GM19351 (cell line): ENCODE results near the gene MAP1LC3B.

Experiments used
- ATAC-seq: cut with Tn5 transposase; IDR thresholded peaks from one replicate; pipeline ENCODE4 v1.9.1; 2021; ENCODE audit warnings: mild to moderate bottlenecking, moderate library complexity; ENCODE audit not compliant: unreplicated experiment

MAP1LC3B gene

DNA sequence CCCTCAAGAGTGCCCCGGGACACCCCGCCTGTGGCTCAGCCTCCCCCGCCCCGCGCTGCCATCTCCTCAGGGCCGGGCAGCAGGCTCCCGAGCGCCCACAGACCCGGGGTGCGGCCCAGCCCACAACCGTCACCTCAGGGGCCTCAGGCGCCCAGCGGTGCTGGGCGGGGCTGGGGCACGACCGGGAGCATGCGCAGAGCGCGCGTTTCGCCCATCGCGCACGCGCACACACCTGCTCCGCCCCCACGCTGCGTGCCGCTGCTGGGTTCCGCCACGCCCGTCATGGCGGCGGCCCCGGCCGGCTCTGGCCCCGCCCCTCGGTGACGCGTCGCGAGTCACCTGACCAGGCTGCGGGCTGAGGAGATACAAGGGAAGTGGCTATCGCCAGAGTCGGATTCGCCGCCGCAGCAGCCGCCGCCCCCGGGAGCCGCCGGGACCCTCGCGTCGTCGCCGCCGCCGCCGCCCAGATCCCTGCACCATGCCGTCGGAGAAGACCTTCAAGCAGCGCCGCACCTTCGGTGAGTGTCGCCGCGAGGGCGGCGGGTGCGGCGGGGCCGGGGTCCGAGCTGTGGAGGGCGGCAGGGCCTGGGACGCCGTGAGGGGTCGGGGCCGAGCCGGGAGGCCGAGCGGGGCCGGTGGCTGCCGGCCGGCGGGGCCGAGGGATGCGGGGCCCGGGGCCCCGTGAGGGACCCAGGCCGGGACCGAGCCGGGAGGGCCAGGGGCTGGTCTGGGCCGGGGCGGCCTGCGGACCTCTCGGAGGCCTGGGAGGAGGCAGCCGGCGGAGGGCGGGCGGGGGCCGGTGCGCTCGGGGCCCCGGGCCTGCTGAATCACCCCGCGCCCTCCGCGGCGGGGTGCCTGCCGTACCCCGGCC, at the start of gene MAP1LC3B:
TSS of gene MAP1LC3B (plus strand) at position 387 of the 871 bp plus-strand sequence. CDS start at position 479, 92 bp downstream.
- ATAC-seq, result peak; percentile 59

DNA sequence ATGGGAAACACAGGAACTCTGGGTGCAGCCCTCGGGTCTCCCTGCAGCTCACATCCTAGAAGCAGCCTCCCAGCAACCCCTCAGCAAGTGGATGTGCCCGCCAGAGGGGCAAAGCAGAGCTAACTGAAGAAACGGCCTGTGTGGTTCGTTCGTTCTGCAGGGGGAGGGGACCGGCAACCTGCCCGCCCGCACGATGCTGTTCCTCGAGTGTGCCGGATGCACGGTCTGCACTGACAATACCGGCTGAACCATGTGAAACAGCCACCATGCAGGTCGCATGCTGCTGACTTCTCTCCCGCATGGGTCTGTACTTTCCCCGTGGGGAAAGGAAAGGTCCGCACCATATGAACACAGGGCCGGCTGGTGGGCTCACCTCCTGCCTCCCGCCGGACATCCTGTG, 49.6 kb upstream of the MAP1LC3B start:
- no peak for ATAC-seq

DNA sequence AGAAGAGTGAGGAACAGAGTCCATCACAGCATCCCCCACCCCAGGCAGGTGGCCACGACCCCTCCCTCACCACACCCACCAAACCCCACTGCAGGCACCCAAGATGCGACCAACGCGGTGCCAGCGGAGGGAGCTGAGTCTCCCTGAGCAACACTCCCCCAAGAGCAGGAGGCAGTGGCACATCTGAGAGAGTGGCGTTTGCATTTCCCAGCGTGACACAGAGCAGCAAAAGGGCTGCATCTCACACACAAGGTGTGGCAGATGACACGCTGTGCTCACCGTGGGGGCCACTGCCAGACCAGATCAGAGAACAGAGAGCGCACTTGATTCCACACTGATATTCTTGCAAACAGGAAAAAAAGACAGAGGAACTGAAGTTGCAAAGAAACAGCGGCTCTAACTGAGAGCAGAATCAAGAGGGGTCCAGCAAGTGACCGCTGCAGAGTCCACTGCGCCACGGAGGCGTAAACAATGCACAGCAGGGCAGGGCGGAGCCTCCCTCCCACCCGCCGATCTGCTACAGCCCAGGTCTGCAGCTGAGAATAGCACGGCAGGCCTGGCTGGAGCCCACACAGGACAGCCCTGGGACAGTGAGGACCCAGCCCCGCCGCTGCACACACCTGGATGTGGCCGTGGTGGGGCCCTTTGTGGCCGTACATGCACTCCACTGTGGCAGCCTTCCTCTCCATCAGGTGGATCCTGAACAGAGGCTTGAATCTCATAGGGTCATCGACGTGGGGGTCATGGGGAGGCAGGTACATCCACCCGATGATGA, 49.0 kb upstream of the MAP1LC3B start:
- ATAC-seq, result no peak

DNA sequence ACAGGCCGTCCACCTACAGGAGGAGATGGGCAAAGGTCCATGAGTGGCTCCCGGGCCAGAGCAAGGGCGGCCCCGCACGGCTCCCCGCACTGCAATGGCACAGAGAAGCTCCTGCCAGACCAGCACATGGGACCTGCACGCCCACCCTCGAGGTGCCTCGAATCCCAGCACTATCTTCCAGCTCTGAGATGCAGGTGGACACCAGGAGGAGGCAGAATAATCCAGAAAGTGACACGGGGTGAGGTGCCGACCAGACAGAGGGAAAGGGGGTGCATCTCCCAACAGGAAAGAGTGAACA, 48.4 kb upstream of the MAP1LC3B start:
- ATAC-seq, result no peak

DNA sequence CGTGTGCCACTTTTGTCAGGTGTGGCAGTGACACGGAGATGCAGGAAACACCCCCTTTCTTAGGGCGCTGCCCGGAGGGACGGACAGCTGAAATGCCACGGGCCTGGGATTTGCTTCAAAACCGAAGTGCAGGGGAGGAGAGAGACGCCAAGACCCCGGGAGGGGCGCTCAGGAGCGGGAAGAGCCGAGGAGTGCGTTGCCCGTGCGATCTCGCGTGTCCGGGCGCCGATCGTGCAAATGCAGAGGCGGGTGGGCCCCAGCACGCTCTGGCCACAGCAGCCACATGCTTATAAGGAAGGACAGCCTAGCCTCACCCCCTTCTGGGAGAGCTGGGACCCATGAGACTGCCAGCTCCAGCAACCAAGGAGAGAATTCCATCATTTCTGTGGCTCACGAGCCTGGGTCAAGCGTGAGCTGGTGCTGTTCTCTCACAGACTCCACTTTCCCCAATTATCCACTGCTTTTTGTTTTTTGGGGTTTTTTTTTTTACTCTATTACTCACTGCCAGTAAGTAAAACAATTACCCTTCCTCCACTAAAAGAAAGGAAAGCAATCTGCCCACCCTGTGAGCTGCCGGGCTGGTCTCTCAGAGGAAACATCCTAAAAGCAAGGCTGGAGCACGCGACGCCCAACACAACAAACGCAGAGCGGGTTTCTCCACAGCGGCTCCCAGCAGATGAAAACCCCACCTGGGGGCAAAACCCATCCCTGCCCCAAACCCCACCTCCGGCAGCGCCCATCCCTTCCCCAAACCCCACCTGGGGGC, 47.8 kb upstream of the MAP1LC3B start:
- ATAC-seq, result no peak

DNA sequence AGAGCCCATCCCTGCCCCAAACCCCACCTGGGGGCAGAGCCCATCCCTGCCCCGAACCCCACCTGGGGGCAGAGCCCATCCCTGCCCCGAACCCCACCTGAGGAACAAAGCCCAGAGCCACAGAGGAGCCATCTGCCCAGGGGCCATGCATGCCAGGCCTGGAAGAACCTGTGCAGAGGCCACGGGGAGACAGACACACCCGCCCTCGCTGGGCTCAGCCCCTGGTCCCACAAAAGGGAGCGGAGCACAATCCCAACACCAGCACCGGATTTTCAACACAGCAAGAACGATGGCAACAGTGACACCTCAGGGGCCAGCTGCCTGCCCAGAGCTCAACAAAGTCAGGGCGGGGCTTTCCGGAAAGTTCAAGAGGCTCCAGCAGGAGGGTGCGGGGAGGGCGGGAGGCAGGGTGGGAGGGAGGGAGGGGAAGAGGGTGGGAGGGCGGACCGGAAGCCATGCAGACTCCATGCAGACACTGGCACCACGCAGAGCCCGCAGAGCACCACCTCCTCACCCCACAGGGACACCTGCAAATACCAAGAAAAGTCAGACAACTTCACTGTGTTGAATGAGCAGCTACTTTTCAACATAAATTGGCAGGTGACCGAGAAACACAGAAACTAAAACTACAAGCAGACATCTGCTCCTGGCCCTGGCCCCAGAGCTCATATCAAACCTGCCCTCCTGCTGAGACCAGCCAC, 47.1 kb upstream of the MAP1LC3B start:
- no peak for ATAC-seq

DNA sequence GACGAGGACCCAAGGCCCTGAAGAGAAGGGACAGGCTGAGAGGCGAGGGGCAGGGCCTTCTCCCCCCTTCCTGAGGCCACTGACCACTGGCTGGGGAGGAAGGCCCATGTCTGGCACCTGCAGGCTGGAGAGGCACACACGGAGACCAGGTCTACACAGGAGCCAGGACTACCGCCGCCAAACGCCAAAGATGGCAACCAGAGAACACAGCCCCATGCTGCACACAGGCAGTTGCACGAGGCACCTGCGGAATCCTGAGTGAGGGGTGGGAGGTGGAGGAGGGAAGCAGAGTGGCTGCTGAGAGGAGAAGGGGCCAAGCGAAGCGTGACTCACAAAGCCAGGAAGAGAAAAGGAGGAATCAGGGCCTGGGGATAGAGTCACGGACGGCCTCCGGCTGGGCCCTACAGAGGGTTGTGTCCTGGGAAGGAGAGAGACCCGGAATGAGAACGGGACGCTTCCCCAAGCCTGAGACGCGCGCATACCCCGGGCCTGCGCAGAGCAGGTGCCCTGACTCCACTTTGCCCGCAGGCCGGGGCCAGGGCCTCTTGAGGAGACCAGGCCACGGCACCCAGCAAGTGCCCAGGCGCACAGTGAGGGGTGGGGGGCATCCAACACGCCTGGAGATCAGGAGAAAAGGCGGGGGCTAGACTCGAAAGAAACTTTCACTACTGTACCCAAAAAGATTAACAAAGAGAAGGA, 46.3 kb upstream of the MAP1LC3B start:
- no peak for ATAC-seq

DNA sequence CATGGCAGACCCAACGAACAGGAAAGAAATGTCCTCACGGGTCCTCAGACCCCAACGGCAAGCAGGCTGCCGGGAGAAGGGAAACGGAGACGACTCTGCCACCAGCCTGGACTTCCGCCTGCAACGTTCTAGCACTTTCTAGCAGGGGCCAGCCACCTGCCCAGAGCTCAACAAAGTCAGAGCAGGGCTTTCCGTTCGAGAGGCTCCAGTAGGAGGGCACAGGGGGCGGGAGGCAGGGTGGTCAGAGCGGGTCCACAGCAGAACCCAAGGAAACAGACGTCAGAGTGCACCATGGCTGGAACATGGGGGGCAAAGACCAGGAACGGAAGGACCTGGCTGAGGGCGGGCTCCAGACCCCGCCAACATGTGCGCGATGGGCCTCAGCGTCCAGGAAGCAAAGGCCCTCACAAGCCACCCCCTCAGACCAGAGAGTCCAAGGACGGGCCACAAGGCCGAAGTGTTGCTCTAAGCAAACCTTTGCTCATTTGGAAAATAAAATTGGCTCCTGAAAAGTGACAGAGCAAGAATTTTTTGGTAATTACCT, 45.5 kb upstream of the MAP1LC3B start:
- no peak for ATAC-seq

DNA sequence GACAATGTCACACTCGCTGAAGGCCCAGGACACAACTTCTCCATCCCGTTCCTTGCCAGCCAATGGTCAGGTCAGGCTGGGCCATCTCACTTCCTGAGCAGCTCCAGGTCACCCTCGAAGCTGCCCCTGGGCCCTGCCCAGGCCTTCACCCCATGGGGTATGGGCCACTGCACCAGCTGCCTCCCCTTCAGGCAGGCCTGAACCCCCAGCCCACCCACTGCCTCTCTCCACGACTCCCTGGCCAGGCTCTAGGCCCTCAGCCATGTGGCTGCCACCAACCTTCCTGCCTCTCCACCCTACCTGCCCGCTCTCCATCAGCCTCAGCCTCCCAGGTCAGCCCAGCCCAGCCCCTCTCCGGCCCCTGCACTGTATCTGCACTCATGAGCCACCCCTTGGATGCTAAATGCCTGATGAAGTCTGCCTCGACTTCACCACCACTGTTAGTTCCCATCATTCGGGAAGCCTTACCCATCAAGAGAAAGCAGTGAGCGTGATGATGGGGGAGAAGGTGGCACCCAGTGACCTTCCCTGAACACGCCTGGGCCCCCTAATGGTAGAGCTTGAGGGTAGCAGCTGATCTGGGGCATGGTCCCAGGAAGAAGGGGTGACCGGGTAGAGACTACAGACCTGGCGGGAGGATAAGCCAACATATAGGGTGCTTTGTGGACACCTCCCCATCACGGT, 44.1 kb upstream of the MAP1LC3B start:
- no peak for ATAC-seq

DNA sequence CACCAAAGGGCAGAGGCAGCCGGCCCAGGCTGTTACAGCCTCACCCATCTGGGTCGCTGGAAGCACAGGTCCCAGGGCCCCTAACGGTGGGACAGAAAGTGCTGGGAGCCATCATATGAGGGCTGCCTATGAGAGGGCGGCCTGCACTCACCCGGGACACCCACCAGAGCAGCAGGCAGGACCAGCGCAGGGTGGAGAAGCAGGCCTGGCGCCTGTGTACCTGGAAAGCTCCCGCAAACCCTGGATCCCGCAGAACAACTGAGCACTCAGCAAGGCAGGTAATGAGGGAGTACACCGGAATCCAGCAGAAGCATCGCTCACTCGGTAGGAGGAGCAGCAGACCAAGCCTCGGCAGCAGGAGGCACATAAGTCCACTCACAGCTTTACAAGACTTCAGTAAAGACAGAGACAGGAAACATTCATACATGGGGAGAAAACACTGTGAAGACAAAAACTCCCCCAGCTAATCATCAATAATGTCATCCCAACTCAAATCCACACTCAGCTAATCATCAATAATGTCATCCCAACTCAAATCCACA, 43.4 kb upstream of the MAP1LC3B start:
- ATAC-seq, result no peak

DNA sequence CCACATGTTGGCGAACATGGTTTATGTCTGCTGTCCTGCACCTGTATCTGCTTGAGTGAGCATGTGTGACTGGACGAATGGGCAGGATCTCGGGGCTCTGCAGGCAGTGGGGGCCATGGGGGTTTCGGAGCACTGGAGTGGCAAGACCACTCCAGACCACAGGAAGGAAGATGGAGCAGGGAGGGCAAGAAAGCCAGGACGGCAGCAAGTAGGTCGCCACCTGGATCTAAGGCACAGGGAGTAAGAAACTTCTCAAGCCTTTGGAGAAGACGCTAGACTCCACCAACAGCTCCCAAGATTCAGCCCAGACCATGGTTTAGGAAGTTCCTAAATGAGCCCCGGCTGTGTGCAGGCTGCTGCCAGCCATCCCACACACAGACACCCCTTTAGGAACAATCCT, 42.1 kb upstream of the MAP1LC3B start:
- no peak for ATAC-seq

DNA sequence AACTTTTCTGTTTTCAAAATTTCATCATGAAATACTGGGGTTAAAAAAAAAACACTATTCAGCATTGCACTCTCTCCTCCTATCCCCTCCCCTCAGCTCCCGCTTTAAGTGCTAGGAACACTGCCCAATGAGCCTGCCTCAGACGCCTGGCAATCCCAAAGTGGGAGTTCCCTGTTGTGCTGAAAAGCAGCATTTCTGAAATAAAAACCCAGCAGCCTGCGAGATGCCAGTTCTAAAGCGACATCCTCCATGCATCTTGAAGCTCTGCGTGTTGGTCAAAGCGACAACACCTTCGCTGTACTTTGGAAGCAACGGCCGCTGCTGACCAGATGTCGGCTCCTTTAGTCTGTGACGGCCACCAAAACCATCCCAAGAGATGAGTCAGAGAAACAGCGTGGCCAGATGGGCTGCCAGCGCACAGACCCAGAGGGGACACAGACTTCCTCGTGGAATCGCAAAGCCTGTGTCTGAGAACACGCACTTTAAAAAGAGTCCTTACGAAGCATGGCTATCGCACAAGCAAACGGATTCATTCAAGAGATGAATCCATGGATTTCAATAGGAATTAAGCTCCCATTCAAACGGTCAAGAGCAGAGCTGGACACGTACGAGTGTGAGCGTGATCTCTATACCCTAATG, 41.3 kb upstream of the MAP1LC3B start:
- no peak for ATAC-seq

DNA sequence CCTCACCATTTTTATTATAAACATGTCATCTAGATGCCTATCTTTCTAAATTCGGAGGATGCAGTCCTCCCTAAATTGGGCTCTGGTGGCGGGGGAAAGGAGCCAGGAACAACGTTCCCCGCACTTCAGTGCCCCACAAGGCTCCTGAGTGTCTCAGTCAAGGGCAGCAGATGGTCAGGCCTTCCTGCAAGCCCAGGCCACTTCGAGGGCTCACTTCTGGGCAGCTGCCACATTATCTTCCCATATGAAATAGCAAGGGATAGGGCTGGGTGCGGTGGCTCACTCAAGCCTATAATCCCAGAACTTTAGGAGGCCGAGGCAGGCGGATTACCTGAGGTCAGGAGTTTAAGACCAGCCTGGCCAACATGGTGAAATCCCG, 40.8 kb upstream of the MAP1LC3B start:
- no peak for ATAC-seq

DNA sequence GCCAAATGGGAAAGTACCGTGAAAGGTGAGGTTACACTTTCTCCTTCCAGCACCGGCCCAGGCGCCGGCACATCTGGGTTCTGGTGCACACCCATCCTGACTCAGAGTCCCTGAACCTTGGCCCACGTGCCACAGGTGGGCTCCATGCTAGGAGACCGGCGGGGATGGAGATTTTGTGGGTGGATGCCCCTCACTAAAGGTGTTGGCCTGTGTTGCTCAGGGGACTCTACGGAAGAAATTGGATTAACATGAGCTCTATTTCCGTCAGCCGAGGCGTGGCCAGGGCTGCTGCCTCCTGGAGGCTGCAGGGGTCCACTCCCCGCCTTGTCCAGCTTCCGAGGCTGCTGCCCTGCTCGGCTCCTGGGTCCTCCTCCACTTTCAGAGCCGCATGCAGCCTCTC, 39.3 kb upstream of the MAP1LC3B start:
- ATAC-seq, result no peak

DNA sequence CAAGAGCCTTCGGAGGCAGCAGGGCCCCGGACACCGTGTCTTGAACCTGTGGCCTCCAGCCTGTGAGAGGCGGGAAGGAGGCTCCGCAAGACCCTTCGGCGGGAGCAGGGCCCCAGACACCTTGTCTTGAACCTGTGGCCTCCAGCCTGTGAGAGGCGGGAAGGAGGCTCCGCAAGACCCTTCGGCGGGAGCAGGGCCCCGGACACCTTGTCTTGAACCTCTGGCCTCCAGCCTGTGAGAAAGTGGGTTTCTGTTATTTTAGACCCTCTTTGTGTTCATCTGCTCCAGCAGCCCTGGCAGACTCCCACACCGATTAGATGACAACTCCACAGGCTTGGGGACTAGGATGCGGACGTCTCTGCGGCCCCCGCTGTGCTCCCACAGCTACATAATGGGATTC, 38.5 kb upstream of the MAP1LC3B start:
- ATAC-seq, result no peak

DNA sequence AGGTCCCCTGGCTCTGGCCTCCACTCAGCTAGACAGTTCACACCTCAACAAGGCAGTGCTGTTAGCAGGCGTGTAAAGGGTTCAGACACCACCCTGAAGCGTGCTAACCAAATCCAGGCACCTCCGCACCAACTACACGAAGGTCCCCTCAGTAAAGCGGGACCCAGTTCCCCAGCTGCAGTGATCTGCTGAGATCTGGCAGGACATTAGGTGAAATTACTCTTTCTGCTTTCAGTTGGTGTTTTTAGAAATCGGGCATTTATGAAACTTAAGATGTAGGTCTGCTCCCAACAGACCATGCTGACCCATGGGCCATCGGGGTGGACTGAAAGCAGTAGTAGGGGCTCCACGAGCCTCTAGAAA, 35.7 kb upstream of the MAP1LC3B start:
- no peak for ATAC-seq

DNA sequence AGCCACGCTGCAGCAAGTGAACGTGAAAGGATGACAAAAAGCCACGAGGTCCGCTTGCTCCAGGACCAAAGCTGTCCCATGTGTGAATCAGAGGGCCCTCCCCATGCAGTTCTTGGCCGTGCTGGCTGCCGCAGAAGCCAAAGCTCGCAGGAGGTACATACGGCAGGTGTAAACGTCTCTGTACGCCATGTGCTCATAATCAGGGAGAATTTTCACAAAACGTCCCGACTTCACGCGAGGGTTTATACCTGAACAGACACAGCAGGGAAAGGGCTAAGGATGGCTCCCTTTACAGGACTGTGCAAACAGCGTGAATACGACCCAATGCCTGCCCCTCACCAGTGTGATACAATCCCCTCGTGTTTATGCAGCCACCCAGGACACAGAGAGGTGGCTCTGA, 33.9 kb upstream of the MAP1LC3B start:
- ATAC-seq, result no peak

DNA sequence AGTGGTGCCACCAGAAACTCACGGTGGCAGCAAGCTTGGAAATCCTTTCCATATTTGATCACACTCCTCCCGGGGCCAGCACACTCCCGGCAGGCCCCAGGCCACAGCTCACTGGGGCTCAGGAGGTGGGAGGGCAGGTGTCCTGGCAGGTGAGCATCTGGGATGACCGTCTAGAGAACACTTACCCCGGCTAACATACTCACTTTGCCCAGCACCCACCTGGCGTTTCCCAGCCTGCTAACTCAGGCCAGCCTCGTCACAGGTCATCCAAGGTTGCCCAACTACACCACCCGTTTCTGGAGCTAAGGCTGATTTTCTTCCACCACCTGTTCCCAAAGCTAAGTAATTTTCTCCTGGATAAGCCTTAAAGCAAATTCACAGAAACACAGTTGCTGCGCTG, 33.4 kb upstream of the MAP1LC3B start:
- ATAC-seq, result no peak

DNA sequence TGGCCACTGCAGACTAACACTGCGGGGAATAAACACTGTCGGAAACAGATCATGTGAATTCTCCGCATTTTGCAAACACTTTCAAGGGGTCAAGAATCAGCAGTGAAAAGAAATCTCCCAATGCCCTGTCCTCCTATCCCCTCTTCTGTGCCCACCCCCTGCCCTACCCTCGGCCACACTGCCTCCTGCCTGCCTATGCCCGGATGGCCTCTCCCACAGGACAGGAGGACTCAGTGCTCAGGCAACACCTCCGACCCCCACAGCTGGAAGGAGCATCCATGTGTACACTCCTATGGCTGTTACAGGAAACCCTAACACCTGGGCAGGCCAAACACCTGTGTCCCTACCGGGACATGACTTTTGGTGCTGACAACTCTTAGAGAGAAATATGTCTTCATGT, 33.0 kb upstream of the MAP1LC3B start:
- no peak for ATAC-seq
